ENCODE results near the gene PRDM2.
"Not testable (repeated sequence)": the region's sequence is repeated elsewhere in the genome, so short reads cannot be mapped to it uniquely, and the experiment has no call there.

PRDM2 gene

GRCh38 chr1:13683206-13683605, 16.8 kb upstream of the PRDM2 start:
- H3K4me3 ChIP-seq (ENCODE audit: low read length): no peak overlapping the region
- TF ChIP-seq ZNF274 (IDR thresholded peaks at IDR 0.05; ENCODE audit: low read depth, low read length): no peak

DNA sequence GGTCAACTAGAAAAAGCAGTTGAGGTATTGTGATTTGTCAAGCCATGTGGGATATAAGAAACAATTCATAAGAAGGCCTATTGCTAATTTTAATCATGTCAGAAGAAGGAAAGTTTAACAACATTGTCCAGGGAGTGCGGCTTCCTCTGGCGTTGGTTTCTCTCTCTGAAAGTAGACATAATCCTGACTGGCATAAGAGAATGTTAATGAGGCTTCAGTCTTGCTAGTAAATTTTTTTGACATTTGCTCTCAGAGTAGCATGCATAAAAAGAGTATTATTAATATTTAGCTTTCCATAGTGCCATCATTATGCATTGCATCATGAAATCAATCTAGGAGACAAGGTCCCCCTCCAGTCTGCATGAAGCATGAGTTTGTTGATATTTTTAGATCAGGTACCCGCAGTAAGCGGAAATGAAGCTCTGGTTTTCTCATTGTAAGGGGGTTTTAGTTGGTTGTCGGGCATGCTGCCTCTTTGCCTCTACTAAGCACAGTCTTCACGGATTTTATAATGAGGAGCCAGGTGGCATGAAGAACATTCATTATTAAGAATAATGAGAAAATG, 12.8 kb upstream of the PRDM2 start:
- TF ChIP-seq ZNF274 (IDR thresholded peaks at IDR 0.05; ENCODE audit: low read depth, low read length): no peak
- no peak overlapping the region for H3K4me3 ChIP-seq (ENCODE audit: low read length)

- H3K4me3 ChIP-seq (ENCODE audit: low read length): not testable (repeated sequence)
Observed at GRCh38 chr1:13693094-13693493, 6.9 kb upstream of the PRDM2 start.

DNA sequence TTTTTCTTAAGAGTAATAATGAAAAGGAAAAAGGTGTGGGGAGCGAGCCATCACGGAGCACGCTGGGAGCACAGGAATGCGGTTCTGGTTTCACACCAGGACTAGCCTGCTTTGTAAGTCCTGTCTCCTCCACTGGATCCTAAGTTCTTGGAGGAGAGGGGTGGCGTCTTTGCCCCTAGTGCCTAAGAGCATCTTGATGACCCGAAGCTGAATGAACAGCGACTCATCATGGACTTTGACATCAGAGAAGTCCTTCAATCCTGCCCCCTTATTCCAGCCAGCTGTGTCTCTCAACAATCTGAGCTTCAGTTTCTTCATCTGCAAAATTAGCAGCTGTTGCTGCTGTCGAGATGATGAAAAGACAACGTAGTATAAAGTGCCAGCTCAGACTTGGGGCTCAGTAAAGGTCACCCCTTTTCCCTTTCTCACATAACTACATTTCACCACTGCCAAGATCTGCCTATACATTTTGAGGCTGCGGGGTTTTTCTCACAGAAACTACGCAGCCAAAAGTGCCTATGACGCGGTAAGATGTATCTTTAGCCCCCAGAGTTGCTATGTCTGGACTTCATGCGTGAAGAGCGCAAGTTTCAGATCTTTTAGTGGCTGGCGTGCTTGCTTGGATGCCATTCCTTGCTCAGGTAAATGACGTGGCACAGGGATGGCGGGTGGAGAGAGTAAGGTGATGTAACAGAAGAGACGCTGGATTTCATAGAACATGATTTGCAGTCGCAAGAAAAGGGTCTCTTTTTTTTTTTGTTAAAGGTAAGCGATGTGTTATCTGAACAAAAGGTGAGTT, 4.9 kb upstream of the PRDM2 start:
- no peak overlapping the region for H3K4me3 ChIP-seq (ENCODE audit: low read length)
- TF ChIP-seq ZNF274 (IDR thresholded peaks at IDR 0.05; ENCODE audit: low read depth, low read length): no peak

GRCh38 chr1:13697738-13698137, 2.2 kb upstream of the PRDM2 start:
- TF ChIP-seq ZNF274 (IDR thresholded peaks at IDR 0.05; ENCODE audit: low read depth, low read length): no peak
- H3K4me3 ChIP-seq (ENCODE audit: low read length): no peak overlapping the region

DNA sequence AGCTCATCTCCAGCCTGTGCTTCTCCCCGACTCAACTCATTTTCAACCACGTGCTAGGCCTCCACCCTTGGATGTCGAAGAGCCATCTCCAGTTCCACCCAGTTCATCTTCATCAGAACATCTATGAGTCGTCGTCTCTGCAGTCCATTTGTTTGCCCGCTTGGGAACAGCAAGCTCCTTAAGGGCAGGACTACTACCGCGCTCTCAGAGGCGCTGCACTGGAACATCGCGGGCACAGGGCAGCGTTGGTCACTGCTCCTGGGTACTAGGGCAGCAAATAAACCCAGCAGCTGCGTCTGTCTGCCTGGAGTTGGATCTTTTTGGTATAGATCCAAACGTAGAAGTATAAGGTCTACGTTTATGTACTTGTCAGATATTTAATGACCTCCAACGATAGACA, 478 bp upstream of the PRDM2 start:
- H3K4me3 ChIP-seq (ENCODE audit: low read length): peak overlapping the region; percentile 97
- no peak for TF ChIP-seq ZNF274 (IDR thresholded peaks at IDR 0.05; ENCODE audit: low read depth, low read length)

DNA sequence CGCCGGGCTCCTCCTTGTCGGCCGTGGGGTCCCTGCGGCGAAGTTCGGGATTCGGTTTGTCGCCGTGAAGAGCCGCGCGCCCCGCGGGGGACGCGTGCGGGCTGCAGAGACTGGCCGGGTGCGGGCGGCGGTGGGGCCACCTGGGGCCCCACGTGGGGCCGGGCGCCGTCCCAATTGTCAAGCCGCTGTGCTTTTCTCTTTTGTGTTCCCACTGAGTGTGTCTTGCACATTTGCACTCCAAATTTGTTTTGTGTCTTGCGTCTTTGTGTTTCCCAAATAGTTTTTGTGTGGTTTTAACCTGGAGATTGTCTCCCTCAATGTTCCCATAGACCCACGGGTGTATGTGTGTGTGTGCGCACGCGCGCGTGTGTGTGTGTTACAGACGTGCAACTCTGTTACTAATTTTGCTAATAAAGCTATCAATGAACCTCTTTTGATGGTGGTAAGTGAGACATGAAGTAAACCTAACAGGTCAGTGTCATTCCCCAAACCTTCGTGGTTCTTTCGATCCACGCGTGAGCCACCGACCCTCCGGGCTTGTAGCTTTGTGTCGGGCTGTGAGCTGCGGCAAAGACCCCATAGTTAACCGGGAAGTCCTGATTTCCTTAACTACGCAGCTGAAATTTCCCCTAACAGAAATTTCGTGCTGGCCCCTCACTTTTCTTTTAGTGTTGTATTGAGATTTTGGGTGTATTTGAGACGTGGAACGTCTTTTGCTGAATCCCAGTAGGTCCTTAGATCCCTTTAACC, 708 bp downstream of the PRDM2 start:
- TF ChIP-seq ZNF274 (IDR thresholded peaks at IDR 0.05; ENCODE audit: low read depth, low read length): no peak

DNA sequence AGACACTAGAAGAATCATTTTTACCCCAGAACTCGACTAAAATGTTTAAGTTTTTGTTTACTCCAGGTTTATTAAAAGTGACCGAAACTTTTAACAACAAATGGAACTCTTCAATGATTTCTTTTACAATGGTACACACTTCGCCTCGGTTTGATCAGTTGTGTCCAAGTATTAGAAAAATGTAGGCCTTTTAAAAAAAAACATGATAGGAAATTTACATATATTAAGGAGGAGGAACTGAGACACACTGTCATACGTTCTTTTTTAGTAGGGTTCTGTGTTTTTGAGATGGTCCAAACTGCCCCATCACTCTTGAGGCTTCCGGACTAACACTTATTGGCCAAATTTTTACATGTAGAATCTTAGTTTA, 1.3 kb downstream of the PRDM2 start:
- peak overlapping the region; percentile 97 for H3K4me3 ChIP-seq (ENCODE audit: low read length)
- no peak for TF ChIP-seq ZNF274 (IDR thresholded peaks at IDR 0.05; ENCODE audit: low read depth, low read length)

More for the DNA sequence above, 708 bp downstream of the PRDM2 start:
- peak overlapping the region; percentile 97 for H3K4me3 ChIP-seq (ENCODE audit: low read length)

GRCh38 chr1:13702425-13703127, 2.6 kb downstream of the PRDM2 start:
- peak overlapping the region; percentile 60 for H3K4me3 ChIP-seq (ENCODE audit: low read length)
- TF ChIP-seq ZNF274 (IDR thresholded peaks at IDR 0.05; ENCODE audit: low read depth, low read length): no peak

- peak overlapping the region; percentile 60; the same call in 1 of the 2 replicates for H3K4me3 ChIP-seq (ENCODE audit: low read length)
- TF ChIP-seq ZNF274 (IDR thresholded peaks at IDR 0.05; ENCODE audit: low read depth, low read length): no peak
Observed at GRCh38 chr1:13703128-13703513, 3.1 kb downstream of the PRDM2 start.

DNA sequence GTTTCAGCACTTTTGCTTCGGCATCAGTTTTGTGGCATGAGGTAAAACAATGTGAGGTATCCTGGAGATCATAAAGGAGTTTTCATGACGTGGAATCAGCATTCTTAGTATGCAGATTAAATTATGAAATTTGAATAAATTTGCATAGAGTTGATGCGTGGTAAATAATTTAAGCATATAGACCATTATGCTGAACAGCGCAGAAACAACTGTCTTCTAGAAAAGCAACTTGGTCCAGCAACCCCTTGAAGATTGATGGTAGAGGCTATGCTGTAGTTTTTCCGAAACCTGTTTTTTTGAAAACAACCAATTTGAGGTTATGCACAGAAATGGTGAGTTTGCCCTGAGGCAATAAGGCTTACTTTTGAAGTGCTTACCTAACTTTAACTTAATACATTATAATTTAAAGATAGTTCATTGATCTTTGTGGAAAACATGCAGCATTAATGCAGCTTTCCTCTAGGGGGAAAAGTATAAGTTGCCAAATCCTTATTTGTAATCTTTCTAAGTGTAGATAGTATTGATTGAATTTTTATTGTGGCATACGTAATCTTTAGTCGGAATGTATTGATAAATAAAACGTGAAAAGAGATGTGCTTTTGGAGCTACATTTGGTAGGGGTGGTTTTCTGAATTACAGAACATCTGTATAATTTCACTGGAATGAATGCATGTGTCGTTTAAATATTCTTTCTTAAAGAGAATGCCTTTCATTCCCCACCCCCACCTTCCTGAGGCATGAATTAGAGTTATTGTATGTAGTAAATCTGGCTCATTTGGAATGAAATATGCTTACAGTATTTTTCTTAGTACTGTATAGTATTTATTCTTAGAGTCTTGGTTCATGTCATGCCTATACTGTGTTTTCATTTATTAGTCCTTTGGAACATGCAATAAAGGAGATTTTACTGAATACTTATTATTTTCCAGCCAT, 3.8 kb downstream of the PRDM2 start:
- no peak for TF ChIP-seq ZNF274 (IDR thresholded peaks at IDR 0.05; ENCODE audit: low read depth, low read length)
- H3K4me3 ChIP-seq (ENCODE audit: low read length): peak overlapping the region; percentile 60

DNA sequence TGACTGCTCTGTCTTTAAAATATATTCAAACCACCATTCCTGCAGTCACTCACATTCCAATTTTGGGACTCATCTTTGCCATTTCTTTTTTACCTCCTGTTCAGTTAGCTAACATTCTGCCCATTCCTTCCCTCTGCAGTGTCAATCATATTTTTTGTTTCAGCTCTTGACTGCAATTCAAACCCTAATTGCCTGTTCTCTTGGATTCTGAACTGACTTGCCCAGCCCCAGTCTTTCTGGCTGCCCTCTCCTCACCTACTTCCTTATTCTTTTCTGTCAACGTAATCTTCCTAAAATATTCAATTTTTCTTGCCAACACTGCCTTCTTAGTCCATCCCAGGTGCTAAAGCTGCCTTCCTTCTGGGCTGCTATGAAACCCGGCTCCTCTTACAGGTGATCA, 6.1 kb downstream of the PRDM2 start:
- no peak for TF ChIP-seq ZNF274 (IDR thresholded peaks at IDR 0.05; ENCODE audit: low read depth, low read length)
- no peak overlapping the region; the same call in 1 of the 2 replicates for H3K4me3 ChIP-seq (ENCODE audit: low read length)

DNA sequence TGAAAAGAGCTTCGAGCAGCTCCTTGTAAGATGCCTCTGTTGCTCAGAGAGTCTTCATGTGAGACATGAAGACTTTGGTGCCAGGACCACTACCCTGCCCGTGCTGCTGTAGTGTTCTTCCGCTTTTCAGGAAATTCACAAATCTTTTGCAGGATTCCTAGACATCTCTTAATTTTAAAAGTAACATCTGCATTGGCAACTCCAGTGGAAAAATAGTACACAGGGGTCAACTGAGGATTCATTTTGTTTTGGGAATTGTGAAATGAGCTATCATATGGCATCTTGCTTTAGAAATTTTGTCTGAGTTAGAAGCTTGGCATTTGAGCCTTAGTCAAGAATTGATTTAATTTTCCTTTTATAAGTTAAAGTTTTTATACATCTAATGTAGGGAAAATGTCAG, 7.2 kb downstream of the PRDM2 start:
- H3K4me3 ChIP-seq (ENCODE audit: low read length): no peak overlapping the region
- no peak for TF ChIP-seq ZNF274 (IDR thresholded peaks at IDR 0.05; ENCODE audit: low read depth, low read length)

Data from GM08714 (cell line).